Activated CD4-positive, alpha-beta memory T cell treated with anti-CD3 and anti-CD28 coated beads, Interleukin-2, amount 10 ng/mL, durations not matched to agents 7 days and 5 days (primary cell): Measurements from ENCODE around the gene SPSB2. TPM values are rescaled to one million over a fixed set of nuclear protein-coding genes. Genes with fewer than 3 reads are reported as not detected.
"Not testable (repeated sequence)": the region's sequence is repeated elsewhere in the genome, so short reads cannot be mapped to it uniquely, and the experiment has no call there.

ENCODE experiments used
- CTCF ChIA-PET: fragments of 350-600 bp; sonication (Branson Sonifier 250); formaldehyde crosslinking; loops from one replicate; lab custom pipeline; 2021; ENCODE audit warnings: antibody characterized with exemption, inconsistent platforms; lab: Charles Lee
- POLR2A ChIA-PET: fragments of 350-600 bp; sonication (Branson Sonifier 250); formaldehyde crosslinking; loops from one replicate; lab custom pipeline; 2021; ENCODE audit warnings: antibody characterized with exemption; lab: Charles Lee
- DNase-seq: peaks from one replicate; pipeline ENCODE4 v3.0.0-alpha.2; 2020
- H3K27ac Mint-ChIP-seq: one replicate; pipeline ENCODE4 v1.8.0; 2021; ENCODE audit warnings: mild to moderate bottlenecking, mixed read lengths
- H3K27me3 Mint-ChIP-seq: one replicate; pipeline ENCODE4 v1.8.0; 2021; ENCODE audit warnings: mixed read lengths
- H3K36me3 Mint-ChIP-seq: one replicate; pipeline ENCODE4 v1.8.0; 2021; ENCODE audit warnings: low read depth, mixed read lengths
- H3K4me1 Mint-ChIP-seq: one replicate; pipeline ENCODE4 v1.8.0; 2021; ENCODE audit warnings: mixed read lengths
- H3K4me3 Mint-ChIP-seq: one replicate; pipeline ENCODE4 v1.8.0; 2021; ENCODE audit warnings: mild to moderate bottlenecking, mixed read lengths
- H3K9me3 Mint-ChIP-seq: one replicate; pipeline ENCODE4 v1.8.0; 2021; ENCODE audit warnings: mixed read lengths
- total RNA-seq, 2 experiments: library from RNA; stranded (reverse); gene quantifications; one replicate each; pipeline ENCODE4 v1.2.3, GENCODE V29; 2021

Gene SPSB2
- total RNA-seq, 2 experiments from 2014 or later = 11.1 to 11.2 TPM

DNA sequence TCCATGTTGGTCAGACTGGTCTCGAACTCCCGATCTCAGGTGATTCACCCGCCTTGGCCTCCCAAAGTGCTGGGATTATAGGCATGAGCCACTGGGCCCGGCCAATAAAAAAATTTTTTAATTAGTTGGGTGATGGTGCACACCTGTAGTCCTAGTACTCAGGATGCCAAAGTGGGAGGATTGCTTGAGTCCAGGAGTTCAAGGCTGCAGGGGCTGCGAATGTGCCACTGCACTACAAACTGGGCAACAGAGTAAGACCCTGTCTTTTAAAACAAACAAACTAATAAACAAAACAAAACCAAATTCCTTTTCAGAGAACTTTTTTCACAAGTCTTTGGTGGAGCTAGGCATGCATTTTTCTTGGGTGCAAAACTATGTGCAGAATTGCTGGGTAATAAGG is 10.1 kb upstream of the SPSB2 start:
- POLR2A ChIA-PET = interaction anchor here (1.5 to 3.9 kb wide), 4 partner anchors 8 to 31 kb away, joined by 5 to 14 read pairs (median 14); partner anchors contain the start of genes CDCA3, SPSB2 and USP5
- CTCF ChIA-PET = interaction anchor here (0.7 to 2.7 kb wide), 3 partner anchors 8 to 14 kb away, joined by 3 to 17 read pairs (median 16); partner anchors contain the start of gene SPSB2
- H3K36me3 Mint-ChIP-seq = peaks cover 17% of the 10 kb centered on the region
- no peak for DNase-seq
- H3K27me3 Mint-ChIP-seq = no peaks in the 10 kb centered on the region
- no peak overlapping the region for H3K4me3 Mint-ChIP-seq
- no peak overlapping the region for H3K27ac Mint-ChIP-seq
- H3K4me1 Mint-ChIP-seq = peaks cover 2% of the 10 kb centered on the region
- H3K9me3 Mint-ChIP-seq = no peaks in the 10 kb centered on the region

DNA sequence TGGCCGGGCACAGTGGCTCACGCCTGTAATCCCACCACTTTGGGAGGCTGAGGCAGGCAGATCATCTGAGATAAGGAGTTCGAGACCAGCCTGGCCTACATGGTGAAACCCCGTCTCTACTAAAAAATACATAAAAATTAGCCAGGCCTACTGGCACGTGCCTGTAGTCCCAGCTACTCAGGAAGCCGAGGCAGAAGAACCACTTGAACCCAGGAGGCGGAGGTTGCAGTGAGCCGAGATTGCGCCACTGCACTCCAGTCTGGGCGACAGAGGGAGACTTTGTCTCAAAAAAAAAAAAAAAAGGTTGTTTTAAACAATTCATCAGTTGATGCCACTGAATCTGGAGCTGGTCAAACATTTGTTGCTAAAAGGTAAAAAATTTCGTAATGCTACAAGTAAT is 6.7 kb upstream of the SPSB2 start:
- POLR2A ChIA-PET = interaction anchor here (1.0 to 3.7 kb wide), 4 partner anchors 10 to 29 kb away, joined by 3 to 14 read pairs (median 4); no protein-coding TSS in a partner anchor
- not testable (repeated sequence) for H3K9me3 Mint-ChIP-seq, H3K4me1 Mint-ChIP-seq, H3K27me3 Mint-ChIP-seq, H3K27ac Mint-ChIP-seq, DNase-seq, H3K4me3 Mint-ChIP-seq
- H3K36me3 Mint-ChIP-seq = peaks cover 24% of the 10 kb centered on the region
- CTCF ChIA-PET = interaction anchor here (0.8 kb wide), 1 partner anchor 11 kb away, joined by 3 read pairs; no protein-coding TSS in a partner anchor

DNA sequence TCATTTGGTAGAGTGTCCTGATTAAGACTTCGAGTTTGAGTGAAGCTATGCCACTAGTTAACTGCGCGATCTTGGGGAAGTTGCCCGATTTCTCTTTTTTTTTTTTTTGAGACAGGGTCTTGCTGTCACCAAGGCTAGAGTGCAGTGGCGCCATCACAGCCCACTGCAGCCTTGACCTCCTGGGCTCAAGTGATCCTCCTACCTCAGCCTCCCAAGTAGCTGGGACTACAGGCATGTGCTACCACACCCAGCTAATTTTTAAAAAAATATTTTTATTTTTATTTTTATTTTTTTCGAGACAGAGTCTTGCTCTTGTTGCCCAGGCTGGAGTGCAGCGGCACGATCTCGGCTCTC is 889 bp upstream of the SPSB2 start:
- Mint-ChIP-seq H3K4me1 (peaks cover 55% of the 10 kb centered on the region), H3K27ac (peak overlapping the region; percentile 84), H3K36me3 (peaks cover 53% of the 10 kb centered on the region), H3K4me3 (peak overlapping the region; percentile 93)
- H3K9me3 Mint-ChIP-seq, H3K27me3 Mint-ChIP-seq, DNase-seq: not testable (repeated sequence)
- ChIA-PET POLR2A (interaction anchor here (1.2 to 4.4 kb wide), 12 partner anchors 8 to 185 kb away, joined by 3 to 69 read pairs (median 8); partner anchors contain the start of genes C12orf57, LRRC23, MLF2 and RNU7-1), CTCF (interaction anchor here (1.3 to 8.4 kb wide), 6 partner anchors 18 to 238 kb away, joined by 3 to 120 read pairs (median 14); partner anchors contain the start of genes CD4 and LRRC23)

DNA sequence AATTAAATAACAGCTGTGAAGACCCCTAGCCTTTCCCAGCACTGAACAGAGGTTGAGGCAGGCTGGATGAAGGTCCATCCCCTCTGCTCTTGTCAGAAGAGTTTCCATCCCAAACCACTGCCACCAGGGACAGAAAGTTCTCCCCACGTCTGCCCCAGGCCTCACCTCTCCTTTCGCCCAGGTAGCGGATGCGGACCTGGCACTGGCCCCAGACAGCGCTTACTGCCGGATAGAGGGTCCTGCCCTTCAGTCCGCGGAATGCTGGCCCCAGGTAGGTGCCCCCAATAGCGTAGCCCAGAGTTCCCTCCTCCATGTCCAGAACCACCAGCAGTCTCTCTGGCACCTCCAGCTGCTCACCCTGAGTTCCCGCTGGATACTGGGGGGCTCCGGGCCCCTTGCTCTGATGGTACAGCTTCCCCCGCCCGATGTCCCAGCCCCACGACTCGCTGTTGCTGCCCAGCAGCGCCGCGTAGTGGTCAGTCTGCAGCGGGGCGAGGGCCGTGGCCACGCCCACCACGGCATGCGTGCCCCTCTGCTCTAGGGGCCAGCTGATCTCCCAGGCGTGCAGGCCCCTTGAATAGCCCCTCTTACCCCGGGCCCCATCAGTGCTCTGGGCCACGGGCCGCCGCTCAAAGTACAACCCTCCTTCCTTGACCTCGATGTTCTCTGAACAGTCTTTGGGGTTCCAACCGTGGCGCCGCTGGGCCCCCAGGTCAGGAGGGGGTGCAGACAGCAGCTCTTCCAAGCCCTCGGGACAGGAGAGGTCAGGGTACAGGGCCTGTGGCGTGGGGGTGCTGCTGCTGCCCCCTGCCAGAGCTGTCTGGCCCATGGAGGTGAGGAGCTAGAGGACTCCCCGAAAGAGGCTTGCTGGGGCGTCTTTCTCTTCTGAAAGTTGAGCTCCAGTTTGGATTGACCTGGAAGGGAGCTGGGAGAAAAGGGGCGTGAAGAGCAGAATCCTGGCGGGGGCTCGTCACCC is 742 bp downstream of the SPSB2 start:
- H3K4me3 Mint-ChIP-seq = peak overlapping the region; percentile 93
- no peaks in the 10 kb centered on the region for H3K27me3 Mint-ChIP-seq
- peaks cover 64% of the 10 kb centered on the region for H3K4me1 Mint-ChIP-seq
- no peaks in the 10 kb centered on the region for H3K9me3 Mint-ChIP-seq
- ChIA-PET CTCF (interaction anchor here (0.7 to 11.4 kb wide), 44 partner anchors 10 to 337 kb away, joined by 3 to 161 read pairs (median 5); partner anchors contain the start of genes ATN1, C12orf57, C1RL and CD4), POLR2A (interaction anchor here (0.6 to 11.4 kb wide), 49 partner anchors 7 to 1063 kb away, joined by 3 to 312 read pairs (median 6); partner anchors contain the start of genes C12orf57, CD4, CDCA3 and COPS7A)
- peak; percentile 89 for DNase-seq
- peaks cover 62% of the 10 kb centered on the region for H3K36me3 Mint-ChIP-seq
- peak overlapping the region; percentile 90 for H3K27ac Mint-ChIP-seq

DNA sequence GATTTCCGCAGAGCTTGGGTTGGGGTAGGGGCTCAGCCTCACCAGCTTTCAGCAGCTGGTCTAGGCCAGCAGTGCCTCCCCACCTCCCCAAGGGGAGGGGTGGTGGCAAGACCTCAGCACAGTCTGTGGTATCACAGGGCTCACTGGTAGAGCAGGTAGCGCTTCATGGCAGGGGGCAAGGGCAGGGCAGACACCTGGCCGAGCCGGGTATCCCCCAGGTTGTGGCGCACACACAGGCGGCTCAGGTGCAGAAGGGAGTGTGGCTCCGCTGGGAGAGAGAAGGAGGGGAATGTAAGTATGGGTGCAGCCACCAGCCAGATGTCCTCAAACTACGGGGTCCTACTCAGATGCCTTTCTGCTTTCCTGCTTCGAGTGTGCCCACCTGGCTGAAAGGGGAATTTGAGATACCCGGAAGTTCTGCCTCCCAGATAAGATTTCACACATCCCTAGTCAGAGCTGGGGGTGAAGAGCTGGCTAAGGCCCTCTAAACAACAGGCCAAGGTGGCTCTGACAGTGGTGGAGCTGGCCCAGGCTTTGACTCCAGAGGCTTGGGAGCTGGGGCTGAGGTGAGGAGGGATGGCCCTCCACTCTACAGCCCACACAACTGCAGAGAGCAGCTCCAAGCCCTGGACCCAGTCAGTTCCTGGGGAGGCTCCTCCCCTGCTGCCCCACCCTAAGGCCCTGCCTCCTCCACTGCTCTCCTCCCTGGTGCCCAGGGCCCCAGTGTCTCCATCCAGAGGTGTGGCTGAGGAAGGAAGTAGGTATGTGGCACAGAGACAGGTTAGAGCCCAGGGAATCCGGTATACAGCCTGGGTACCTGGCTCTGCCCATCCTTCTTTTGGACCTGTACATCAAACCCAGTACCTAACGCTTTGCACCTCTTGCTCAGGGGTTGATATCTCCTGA is 1.8 kb downstream of the SPSB2 start:
- H3K4me3 Mint-ChIP-seq = peak overlapping the region; percentile 93
- no peaks in the 10 kb centered on the region for H3K27me3 Mint-ChIP-seq
- peaks cover 68% of the 10 kb centered on the region for H3K4me1 Mint-ChIP-seq

DNA sequence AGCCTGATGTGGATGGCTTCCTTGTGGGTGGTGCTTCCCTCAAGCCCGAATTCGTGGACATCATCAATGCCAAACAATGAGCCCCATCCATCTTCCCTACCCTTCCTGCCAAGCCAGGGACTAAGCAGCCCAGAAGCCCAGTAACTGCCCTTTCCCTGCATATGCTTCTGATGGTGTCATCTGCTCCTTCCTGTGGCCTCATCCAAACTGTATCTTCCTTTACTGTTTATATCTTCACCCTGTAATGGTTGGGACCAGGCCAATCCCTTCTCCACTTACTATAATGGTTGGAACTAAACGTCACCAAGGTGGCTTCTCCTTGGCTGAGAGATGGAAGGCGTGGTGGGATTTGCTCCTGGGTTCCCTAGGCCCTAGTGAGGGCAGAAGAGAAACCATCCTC is 2.8 kb downstream of the SPSB2 start:
- POLR2A ChIA-PET = interaction anchor here (1.7 to 11.4 kb wide), 7 partner anchors 12 to 90 kb away, joined by 7 to 312 read pairs (median 34); partner anchors contain the start of genes C12orf57, CD4, CDCA3 and RNU7-1
- DNase-seq, H3K27me3 Mint-ChIP-seq, H3K9me3 Mint-ChIP-seq: not testable (repeated sequence)
- H3K27ac Mint-ChIP-seq = peak overlapping the region; percentile 90
- H3K4me1 Mint-ChIP-seq = peaks cover 64% of the 10 kb centered on the region
- CTCF ChIA-PET = interaction anchor here (1.0 to 11.4 kb wide), 9 partner anchors 18 to 146 kb away, joined by 3 to 161 read pairs (median 7); partner anchors contain the start of genes CDCA3 and USP5
- H3K36me3 Mint-ChIP-seq = peaks cover 65% of the 10 kb centered on the region
- H3K4me3 Mint-ChIP-seq = peak overlapping the region; percentile 54

More for the DNA sequence above, 1.8 kb downstream of the SPSB2 start:
- ChIA-PET POLR2A (interaction anchor here (0.7 to 11.4 kb wide), 21 partner anchors 13 to 339 kb away, joined by 3 to 312 read pairs (median 10); partner anchors contain the start of genes C12orf57, CD4, CDCA3 and COPS7A), CTCF (interaction anchor here (1.3 to 11.4 kb wide), 16 partner anchors 11 to 305 kb away, joined by 3 to 161 read pairs (median 13); partner anchors contain the start of genes C12orf57, CDCA3, LRRC23 and MLF2)
- DNase-seq = peak; percentile 68
- Mint-ChIP-seq H3K36me3 (peaks cover 62% of the 10 kb centered on the region), H3K27ac (peak overlapping the region; percentile 90), H3K9me3 (no peaks in the 10 kb centered on the region)

DNA sequence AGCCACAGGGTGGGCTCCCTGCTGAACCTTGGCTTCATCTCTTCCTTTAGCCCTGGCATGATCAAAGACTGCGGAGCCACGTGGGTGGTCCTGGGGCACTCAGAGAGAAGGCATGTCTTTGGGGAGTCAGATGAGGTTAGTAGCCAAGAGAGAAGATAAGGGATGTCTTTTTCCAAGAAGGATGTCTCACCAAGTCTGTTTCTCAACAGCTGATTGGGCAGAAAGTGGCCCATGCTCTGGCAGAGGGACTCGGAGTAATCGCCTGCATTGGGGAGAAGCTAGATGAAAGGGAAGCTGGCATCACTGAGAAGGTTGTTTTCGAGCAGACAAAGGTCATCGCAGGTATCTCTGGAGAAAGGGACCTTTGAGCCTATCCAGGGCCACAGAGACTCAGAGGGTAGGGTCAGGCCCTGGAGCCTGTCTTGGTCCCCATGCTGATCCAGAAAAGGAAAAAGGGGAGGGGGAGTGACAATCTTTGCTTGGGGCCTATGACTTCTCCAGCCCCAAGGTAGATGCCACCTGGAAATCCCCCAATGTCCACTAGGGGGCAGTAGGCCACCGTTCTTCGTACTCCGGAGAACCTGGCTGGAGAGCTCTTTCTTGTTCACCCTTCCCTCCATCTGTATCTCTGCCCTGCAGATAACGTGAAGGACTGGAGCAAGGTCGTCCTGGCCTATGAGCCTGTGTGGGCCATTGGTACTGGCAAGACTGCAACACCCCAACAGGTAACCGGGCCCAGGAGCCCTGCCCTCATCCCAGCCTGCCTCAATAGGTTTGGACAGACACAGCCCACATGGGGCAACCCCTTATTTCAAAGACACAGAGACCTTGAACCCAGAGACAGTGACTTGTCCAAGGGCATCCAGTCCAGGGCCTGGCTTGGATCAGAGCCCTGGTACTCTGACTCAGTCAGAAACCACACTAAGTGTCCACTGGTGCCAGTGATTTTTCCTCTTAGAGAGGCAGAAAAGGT is 3.8 kb downstream of the SPSB2 start:
- POLR2A ChIA-PET = interaction anchor here (0.9 to 11.4 kb wide), 21 partner anchors 10 to 238 kb away, joined by 3 to 312 read pairs (median 5); partner anchors contain the start of genes C12orf57, CDCA3, LRRC23 and P3H3
- H3K4me1 Mint-ChIP-seq = peaks cover 58% of the 10 kb centered on the region

DNA sequence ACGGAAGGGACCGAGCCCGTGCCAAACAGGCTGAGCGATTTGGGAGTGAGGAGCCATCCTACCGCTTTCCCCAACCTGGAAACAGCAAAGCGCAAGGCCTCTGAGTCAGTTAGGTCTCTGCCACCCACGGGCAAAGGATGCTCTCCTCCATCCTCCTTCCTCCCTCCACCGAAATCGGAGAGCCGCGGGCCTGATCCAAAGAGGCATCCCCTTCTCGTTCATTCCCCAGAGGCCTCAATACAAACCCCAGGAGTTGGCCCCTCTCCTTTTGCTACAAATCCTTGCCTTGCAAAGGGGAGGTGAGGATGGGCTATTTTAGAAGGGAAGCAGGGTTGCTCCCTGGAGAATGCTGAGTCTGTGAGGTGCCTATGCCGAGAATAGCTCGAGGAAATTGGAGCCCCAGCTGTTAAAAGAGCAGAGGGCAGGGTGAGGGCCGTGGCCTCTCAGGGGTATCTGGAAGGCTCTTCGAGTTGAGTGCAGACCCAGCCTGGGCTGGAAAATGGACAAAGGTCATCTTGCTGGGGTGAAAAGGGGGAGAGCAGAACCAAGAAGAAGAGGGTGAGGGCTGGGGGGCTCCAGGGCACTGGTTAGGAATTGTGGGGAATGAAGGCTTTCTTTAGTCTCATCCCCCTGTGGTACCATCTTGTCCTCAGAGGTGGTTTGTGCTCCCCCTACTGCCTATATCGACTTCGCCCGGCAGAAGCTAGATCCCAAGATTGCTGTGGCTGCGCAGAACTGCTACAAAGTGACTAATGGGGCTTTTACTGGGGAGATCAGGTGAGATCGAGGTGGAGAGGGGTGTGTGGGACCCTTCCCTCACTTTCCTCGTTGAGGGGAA is 4.7 kb downstream of the SPSB2 start:
- H3K9me3 Mint-ChIP-seq = no peaks in the 10 kb centered on the region
- H3K27me3 Mint-ChIP-seq = no peaks in the 10 kb centered on the region
- peak overlapping the region; percentile 90 for H3K27ac Mint-ChIP-seq
- peak; percentile 22 for DNase-seq
- peak overlapping the region; percentile 97 for H3K4me3 Mint-ChIP-seq
- POLR2A ChIA-PET = interaction anchor here (0.9 to 11.4 kb wide), 22 partner anchors 10 to 227 kb away, joined by 3 to 312 read pairs (median 6); partner anchors contain the start of genes C12orf57, CDCA3, COPS7A and ENO2
- CTCF ChIA-PET = interaction anchor here (1.3 to 11.4 kb wide), 12 partner anchors 16 to 187 kb away, joined by 3 to 161 read pairs (median 8); partner anchors contain the start of genes C12orf57, CD4, CDCA3 and RNU7-1
- peaks cover 76% of the 10 kb centered on the region for H3K36me3 Mint-ChIP-seq
- H3K4me1 Mint-ChIP-seq = peaks cover 54% of the 10 kb centered on the region

More for the DNA sequence above, 3.8 kb downstream of the SPSB2 start:
- H3K27me3 Mint-ChIP-seq = no peaks in the 10 kb centered on the region
- peaks cover 72% of the 10 kb centered on the region for H3K36me3 Mint-ChIP-seq
- peak overlapping the region; percentile 97 for H3K4me3 Mint-ChIP-seq
- peak overlapping the region; percentile 90 for H3K27ac Mint-ChIP-seq
- H3K9me3 Mint-ChIP-seq = no peaks in the 10 kb centered on the region
- DNase-seq = peak; percentile 88
- CTCF ChIA-PET = interaction anchor here (0.6 to 11.4 kb wide), 32 partner anchors 9 to 244 kb away, joined by 3 to 161 read pairs (median 5); partner anchors contain the start of genes C12orf57, C1RL, CD4 and CDCA3

DNA sequence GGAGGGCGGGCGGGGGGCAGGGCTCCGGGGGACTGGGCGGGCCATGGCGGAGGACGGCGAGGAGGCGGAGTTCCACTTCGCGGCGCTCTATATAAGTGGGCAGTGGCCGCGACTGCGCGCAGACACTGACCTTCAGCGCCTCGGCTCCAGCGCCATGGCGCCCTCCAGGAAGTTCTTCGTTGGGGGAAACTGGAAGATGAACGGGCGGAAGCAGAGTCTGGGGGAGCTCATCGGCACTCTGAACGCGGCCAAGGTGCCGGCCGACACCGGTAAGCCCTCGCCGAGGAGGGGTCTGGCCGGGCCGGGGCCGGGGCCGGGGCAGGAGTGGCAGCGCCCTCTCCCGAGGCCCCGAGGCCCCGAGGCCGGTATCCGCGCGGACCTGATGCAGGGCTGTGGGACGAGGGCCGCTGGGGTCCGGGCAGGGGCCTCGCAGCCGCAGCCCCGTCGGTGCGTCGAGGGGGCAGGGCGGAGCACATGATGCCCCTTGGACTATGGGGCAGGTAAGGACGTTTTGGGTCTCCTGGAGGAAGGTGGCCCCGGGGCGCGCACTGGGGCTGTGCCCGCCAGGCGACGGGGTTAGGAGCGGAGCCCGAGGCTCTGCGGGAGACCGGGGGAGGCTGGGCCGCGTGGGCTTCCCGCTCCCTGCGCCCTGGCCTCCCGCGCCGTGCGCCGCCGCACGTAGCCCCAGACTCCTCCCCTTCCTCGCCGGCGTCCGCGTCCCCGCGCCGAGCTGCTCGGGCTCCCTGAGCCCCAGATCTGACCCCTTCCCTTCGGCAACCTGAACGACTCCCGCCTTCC is 5.5 kb downstream of the SPSB2 start, which contains the start of gene TPI1:
TPI1 (plus strand) TSS at position 119 of the 798 bp plus-strand sequence; CDS start at position 155, 36 bp downstream.
- POLR2A ChIA-PET = interaction anchor here (0.7 to 11.4 kb wide), 26 partner anchors 9 to 424 kb away, joined by 3 to 312 read pairs (median 4); partner anchors contain the start of genes C12orf57, CDCA3, COPS7A and ENO2
- H3K4me3 Mint-ChIP-seq = peak within 1 kb of the TSS; percentile 97
- H3K27me3 Mint-ChIP-seq = no peaks in the 10 kb centered on the region
- H3K27ac Mint-ChIP-seq = peak within 1 kb of the TSS; percentile 95
- CTCF ChIA-PET = interaction anchor here (1.0 to 11.4 kb wide), 4 partner anchors 15 to 114 kb away, joined by 3 to 161 read pairs (median 12); partner anchors contain the start of genes CDCA3, MLF2 and USP5
- H3K9me3 Mint-ChIP-seq = no peaks in the 10 kb centered on the region
- H3K36me3 Mint-ChIP-seq = peaks cover 75% of the 10 kb centered on the region
- H3K4me1 Mint-ChIP-seq = peaks cover 54% of the 10 kb centered on the region
- DNase-seq = peak; percentile 83
